Measurements from ENCODE around the gene MED12. TPM values are rescaled to one million over a fixed set of nuclear protein-coding genes. Genes with fewer than 3 reads are reported as not detected.

MED12 gene
- 20.5 and 23.1 TPM in 2 replicates for total RNA-seq (2014; rRNA removed; shearing (Covaris generic))
- total RNA-seq (2022) = 31.1 and 38.8 TPM in 2 replicates
- Bru-seq, nascent RNA = percentile 53 among the genes with signal in this experiment
- percentile 66 among the genes with signal in this experiment for BruChase-seq, experiment 1, labeled RNA remaining after a 6-hour chase
- percentile 64 among the genes with signal in this experiment for BruChase-seq, experiment 2, labeled RNA remaining after a 2-hour chase
- long read RNA-seq, full-length matches to known transcripts = 5 of 16 reads
- long read RNA-seq, partial matches to known transcripts = 7 of 16 reads
- long read RNA-seq, other reads (novel, unspliced or antisense) = 4 of 16 reads

- Histone ChIP-seq H2AFZ (ENCODE audit: low read length) (peak within 1 kb of the TSS; percentile 67), H3K9me2 (ENCODE audit: insufficient read depth, low read length) (no peaks in the 10 kb centered on the region), H3K79me2 (ENCODE audit: insufficient read depth, low read depth, low read length) (no peaks in the 10 kb centered on the region), H3K4me3 (ENCODE audit: low read depth, low read length, poor library complexity, severe bottlenecking) (peak within 1 kb of the TSS; percentile 81), H3K4me1 (ENCODE audit: insufficient read depth, low read length, poor library complexity, severe bottlenecking) (peaks cover 27% of the 10 kb centered on the region), H3K36me3 (ENCODE audit: insufficient read depth, low read length) (peaks cover 28% of the 10 kb centered on the region), H3K27ac (ENCODE audit: low read depth, low read length, poor library complexity, severe bottlenecking) (peak within 1 kb of the TSS; percentile 58), H3K4me2 (ENCODE audit: low read length) (peak within 1 kb of the TSS; percentile 64), H4K20me1 (ENCODE audit: insufficient read depth, low read length) (no peaks in the 10 kb centered on the region), H3K9me3 (ENCODE audit: low read length) (no peaks in the 10 kb centered on the region)
- TF ChIP-seq CTCF (conservative IDR thresholded peaks at IDR 0.05; ENCODE audit: low read length) (no peak), EZH2phosphoT487 (IDR thresholded peaks at IDR 0.05; ENCODE audit: borderline replicate concordance, low read depth, low read length) (no peak)
- DNase-seq (ENCODE audit: low spot score) = peak; percentile 77
- ChIA-PET POLR2A (interaction anchor here (0.5 to 1.7 kb wide), 13 partner anchors 12 to 529 kb away, joined by 3 to 10 read pairs (median 3); partner anchors contain the start of genes FOXO4, NONO and TAF1), CTCF (ENCODE audit: unreplicated experiment) (interaction anchor here (0.6 kb wide), 1 partner anchor 16 kb away, joined by 3 read pairs; no protein-coding TSS in a partner anchor)
- intact Hi-C loops (cut with micrococcal nuclease; ENCODE audit: unreplicated experiment) = loop anchor here (10.0 kb wide), 1 partner anchor 166 kb away; the partner anchor contains the start of gene NONO
- BruUV-seq (replicated peaks) = TSS peak; percentile 92
Observed at GRCh38 chrX:71118032-71118984, at the start of gene MED12. TSS of gene MED12 (plus strand) at chrX:71118596. CDS start at chrX:71118755, 159 bp downstream.

GRCh38 chrX:71070531-71070930, 47.9 kb upstream of the MED12 start:
- no peak overlapping the region for H3K4me3 ChIP-seq (ENCODE audit: low read depth, low read length, poor library complexity, severe bottlenecking)
- H4K20me1 ChIP-seq (ENCODE audit: insufficient read depth, low read length) = no peaks in the 10 kb centered on the region; the same call in 1 of the 2 replicates
- no peak overlapping the region for H3K4me2 ChIP-seq (ENCODE audit: low read length)
- H3K27ac ChIP-seq (ENCODE audit: low read depth, low read length, poor library complexity, severe bottlenecking) = no peak overlapping the region
- no peaks in the 10 kb centered on the region for H3K36me3 ChIP-seq (ENCODE audit: insufficient read depth, low read length)
- intact Hi-C loops (cut with micrococcal nuclease; ENCODE audit: unreplicated experiment) = no loop called here
- ChIA-PET CTCF (ENCODE audit: unreplicated experiment) (no interaction called here), POLR2A (no interaction called here)
- BruUV-seq (replicated peaks) = no TSS peak
- H3K4me1 ChIP-seq (ENCODE audit: insufficient read depth, low read length, poor library complexity, severe bottlenecking) = peaks cover 7% of the 10 kb centered on the region
- DNase-seq (ENCODE audit: low spot score) = no peak
- TF ChIP-seq CTCF (conservative IDR thresholded peaks at IDR 0.05; ENCODE audit: low read length) = no peak
- no peak for TF ChIP-seq EZH2phosphoT487 (IDR thresholded peaks at IDR 0.05; ENCODE audit: borderline replicate concordance, low read depth, low read length)
- H3K9me3 ChIP-seq (ENCODE audit: low read length) = no peaks in the 10 kb centered on the region
- H2AFZ ChIP-seq (ENCODE audit: low read length) = no peak overlapping the region
- peaks cover 19% of the 10 kb centered on the region; the same call in 1 of the 2 replicates for H3K79me2 ChIP-seq (ENCODE audit: insufficient read depth, low read depth, low read length)
- H3K9me2 ChIP-seq (ENCODE audit: insufficient read depth, low read length) = no peaks in the 10 kb centered on the region
